ENCODE data around the gene MCF2L.

The MCF2L gene

GRCh38 chr13:112997188-112998130 lies 28.4 kb downstream of the MCF2L start:
- TF ChIP-seq GLIS3 (CRISPR knock-in tag; IDR thresholded peaks at IDR 0.05) (no peak), RARB (CRISPR knock-in tag; IDR thresholded peaks at IDR 0.05) (no peak), ARNTL (CRISPR knock-in tag; IDR thresholded peaks at IDR 0.05; ENCODE audit: borderline replicate concordance, low read depth) (no peak)
- no peak for ATAC-seq

DNA sequence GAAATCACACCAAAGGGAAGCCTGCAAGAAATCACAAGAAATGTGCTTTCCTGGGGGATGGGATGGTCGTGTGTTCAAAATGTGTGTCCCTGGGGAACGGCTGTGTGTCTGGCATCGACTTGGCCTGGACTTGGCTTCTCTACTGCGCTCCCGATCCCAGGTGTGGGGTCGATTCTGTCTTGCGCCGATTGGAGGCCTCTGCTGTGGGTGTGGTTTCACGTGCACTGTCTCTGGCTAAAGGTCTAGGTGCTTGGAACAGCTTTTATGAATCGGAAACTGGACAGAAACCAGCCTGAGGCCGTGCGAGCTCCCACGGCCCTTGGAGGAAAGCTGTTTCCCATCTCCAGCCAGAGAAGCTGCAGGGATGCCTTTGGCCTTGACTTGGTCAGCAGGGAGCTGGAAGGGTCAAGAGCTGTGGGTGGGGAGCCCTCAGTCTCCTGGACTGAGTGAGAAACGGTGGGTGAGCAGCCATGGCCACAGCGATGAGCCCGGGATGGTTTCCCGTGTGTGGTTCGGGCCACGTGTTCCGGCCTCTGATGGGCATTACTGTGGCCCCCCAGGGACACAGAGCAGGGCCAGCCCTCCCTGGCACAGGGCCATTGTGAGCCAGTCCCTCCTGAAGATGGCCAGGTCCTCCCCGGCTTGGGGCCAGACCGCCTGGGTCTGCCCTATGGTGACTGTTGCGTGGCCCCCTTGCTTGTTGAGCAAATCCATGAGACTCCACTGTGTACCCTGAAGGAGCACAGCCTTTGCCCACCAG lies 29.7 kb downstream of the MCF2L start:
- TF ChIP-seq GLIS3 (CRISPR knock-in tag; IDR thresholded peaks at IDR 0.05) (no peak), ISL1 (CRISPR knock-in tag; IDR thresholded peaks at IDR 0.05) (no peak), CSDC2 (CRISPR knock-in tag; IDR thresholded peaks at IDR 0.05) (no peak), CSRNP3 (CRISPR knock-in tag; IDR thresholded peaks at IDR 0.05) (no peak), ZFP30 (CRISPR knock-in tag; IDR thresholded peaks at IDR 0.05) (no peak), SNAI2 (CRISPR knock-in tag; IDR thresholded peaks at IDR 0.05) (no peak), ZNF8 (CRISPR knock-in tag; IDR thresholded peaks at IDR 0.05) (no peak), TOX (CRISPR knock-in tag; IDR thresholded peaks at IDR 0.05; ENCODE audit: borderline replicate concordance) (no peak), PPARA (CRISPR knock-in tag; IDR thresholded peaks at IDR 0.05; ENCODE audit: borderline replicate concordance) (no peak), ZC3H10 (CRISPR knock-in tag; IDR thresholded peaks at IDR 0.05) (no peak), POU6F1 (CRISPR knock-in tag; IDR thresholded peaks at IDR 0.05; ENCODE audit: borderline replicate concordance, low read depth) (no peak), BACH2 (CRISPR knock-in tag; IDR thresholded peaks at IDR 0.05; ENCODE audit: borderline replicate concordance) (no peak), ZNF70 (CRISPR knock-in tag; IDR thresholded peaks at IDR 0.05) (no peak), ARNTL (CRISPR knock-in tag; IDR thresholded peaks at IDR 0.05; ENCODE audit: borderline replicate concordance, low read depth) (no peak), ESRRG (CRISPR knock-in tag; IDR thresholded peaks at IDR 0.05) (no peak), ZFP3 (CRISPR knock-in tag; IDR thresholded peaks at IDR 0.05) (no peak)
- TF ChIP-seq, protein P1, sequence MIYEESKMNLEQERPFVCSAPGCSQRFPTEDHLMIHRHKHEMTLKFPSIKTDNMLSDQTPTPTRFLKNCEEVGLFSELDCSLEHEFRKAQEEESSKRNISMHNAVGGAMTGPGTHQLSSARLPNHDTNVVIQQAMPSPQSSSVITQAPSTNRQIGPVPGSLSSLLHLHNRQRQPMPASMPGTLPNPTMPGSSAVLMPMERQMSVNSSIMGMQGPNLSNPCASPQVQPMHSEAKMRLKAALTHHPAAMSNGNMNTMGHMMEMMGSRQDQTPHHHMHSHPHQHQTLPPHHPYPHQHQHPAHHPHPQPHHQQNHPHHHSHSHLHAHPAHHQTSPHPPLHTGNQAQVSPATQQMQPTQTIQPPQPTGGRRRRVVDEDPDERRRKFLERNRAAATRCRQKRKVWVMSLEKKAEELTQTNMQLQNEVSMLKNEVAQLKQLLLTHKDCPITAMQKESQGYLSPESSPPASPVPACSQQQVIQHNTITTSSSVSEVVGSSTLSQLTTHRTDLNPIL (CRISPR knock-in tag; IDR thresholded peaks at IDR 0.05; ENCODE audit: low read depth) = no peak
- ATAC-seq = no peak

DNA sequence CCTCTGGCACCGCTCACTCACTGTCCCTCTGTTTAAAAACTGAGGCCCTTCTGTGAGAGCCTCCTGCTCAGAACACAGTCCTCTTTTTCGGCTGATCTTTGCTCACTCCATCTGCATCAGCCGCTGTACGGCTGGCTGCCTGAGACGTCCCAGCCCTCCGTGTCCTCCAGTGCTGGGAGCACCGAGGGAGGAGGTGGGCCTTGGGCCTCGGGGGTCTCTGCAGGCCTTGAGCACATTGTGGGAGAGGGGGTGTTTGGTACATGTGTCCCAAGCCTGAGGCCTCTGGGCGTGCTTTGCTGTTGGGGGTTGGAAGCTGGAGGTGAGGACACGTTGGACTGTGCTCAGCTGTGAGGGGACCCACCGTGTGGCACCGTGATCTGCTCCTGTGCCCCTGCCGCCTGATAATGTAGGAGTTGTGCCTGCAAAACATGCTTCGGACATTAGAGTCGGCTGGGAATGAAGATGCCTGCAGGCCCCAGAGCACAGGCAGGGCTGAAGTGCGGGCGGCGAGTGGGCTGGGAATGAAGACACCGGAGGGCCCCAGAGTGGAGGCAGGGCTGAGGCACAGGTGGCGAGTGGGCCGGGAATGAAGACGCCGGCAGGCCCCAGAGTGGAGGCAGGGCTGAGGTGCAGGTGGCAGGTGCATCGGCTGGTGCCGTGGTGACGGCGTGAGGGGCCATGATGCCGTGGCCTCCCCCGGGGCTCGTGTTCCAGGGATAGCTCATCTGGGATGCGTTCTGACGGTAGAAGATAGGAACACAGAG lies 30.6 kb downstream of the MCF2L start:
- no peak for ATAC-seq
- no peak for TF ChIP-seq TOX (CRISPR knock-in tag; IDR thresholded peaks at IDR 0.05; ENCODE audit: borderline replicate concordance)
- no peak for TF ChIP-seq RARB (CRISPR knock-in tag; IDR thresholded peaks at IDR 0.05)
- TF ChIP-seq, protein P2, sequence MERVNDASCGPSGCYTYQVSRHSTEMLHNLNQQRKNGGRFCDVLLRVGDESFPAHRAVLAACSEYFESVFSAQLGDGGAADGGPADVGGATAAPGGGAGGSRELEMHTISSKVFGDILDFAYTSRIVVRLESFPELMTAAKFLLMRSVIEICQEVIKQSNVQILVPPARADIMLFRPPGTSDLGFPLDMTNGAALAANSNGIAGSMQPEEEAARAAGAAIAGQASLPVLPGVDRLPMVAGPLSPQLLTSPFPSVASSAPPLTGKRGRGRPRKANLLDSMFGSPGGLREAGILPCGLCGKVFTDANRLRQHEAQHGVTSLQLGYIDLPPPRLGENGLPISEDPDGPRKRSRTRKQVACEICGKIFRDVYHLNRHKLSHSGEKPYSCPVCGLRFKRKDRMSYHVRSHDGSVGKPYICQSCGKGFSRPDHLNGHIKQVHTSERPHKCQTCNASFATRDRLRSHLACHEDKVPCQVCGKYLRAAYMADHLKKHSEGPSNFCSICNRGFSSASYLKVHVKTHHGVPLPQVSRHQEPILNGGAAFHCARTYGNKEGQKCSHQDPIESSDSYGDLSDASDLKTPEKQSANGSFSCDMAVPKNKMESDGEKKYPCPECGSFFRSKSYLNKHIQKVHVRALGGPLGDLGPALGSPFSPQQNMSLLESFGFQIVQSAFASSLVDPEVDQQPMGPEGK (CRISPR knock-in tag; IDR thresholded peaks at IDR 0.05; ENCODE audit: borderline replicate concordance) = no peak
- TF ChIP-seq, protein P3, sequence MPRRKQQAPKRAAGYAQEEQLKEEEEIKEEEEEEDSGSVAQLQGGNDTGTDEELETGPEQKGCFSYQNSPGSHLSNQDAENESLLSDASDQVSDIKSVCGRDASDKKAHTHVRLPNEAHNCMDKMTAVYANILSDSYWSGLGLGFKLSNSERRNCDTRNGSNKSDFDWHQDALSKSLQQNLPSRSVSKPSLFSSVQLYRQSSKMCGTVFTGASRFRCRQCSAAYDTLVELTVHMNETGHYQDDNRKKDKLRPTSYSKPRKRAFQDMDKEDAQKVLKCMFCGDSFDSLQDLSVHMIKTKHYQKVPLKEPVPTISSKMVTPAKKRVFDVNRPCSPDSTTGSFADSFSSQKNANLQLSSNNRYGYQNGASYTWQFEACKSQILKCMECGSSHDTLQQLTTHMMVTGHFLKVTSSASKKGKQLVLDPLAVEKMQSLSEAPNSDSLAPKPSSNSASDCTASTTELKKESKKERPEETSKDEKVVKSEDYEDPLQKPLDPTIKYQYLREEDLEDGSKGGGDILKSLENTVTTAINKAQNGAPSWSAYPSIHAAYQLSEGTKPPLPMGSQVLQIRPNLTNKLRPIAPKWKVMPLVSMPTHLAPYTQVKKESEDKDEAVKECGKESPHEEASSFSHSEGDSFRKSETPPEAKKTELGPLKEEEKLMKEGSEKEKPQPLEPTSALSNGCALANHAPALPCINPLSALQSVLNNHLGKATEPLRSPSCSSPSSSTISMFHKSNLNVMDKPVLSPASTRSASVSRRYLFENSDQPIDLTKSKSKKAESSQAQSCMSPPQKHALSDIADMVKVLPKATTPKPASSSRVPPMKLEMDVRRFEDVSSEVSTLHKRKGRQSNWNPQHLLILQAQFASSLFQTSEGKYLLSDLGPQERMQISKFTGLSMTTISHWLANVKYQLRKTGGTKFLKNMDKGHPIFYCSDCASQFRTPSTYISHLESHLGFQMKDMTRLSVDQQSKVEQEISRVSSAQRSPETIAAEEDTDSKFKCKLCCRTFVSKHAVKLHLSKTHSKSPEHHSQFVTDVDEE (CRISPR knock-in tag; IDR thresholded peaks at IDR 0.05) = no peak
